CD4-positive, CD25-positive, alpha-beta regulatory T cell (primary cell): ENCODE data around the gene TCN1. TPM values are rescaled to one million over a fixed set of nuclear protein-coding genes. Genes with fewer than 3 reads are reported as not detected.

Source experiments
- ATAC-seq, 2 donors: fragments of 150-1000 bp; cut with Tn5 transposase; one replicate each; pipeline ENCODE4 v1.10.0; 2021; ENCODE audit warnings: low read depth in 2 of 2, moderate number of reproducible peaks in 2 of 2, moderate library complexity in 1 of 2
- DNase-seq, 3 donors: peaks; one replicate each; pipeline versions ENCODE4 v3.0.0 to v3.0.0-alpha.2; 2012 to 2022; ENCODE audit warnings: mixed read lengths in 1 of 3
- H3K27ac ChIP-seq: one replicate; pipeline ENCODE4 v1.7.0; 2013; ENCODE audit warnings: mild to moderate bottlenecking, low read length; ENCODE audit not compliant: insufficient read depth, poor library complexity, severe bottlenecking
- H3K27me3 ChIP-seq: one replicate; pipeline ENCODE4 v1.7.0; 2013; ENCODE audit warnings: low read length; ENCODE audit not compliant: control insufficient read depth, insufficient read depth
- H3K36me3 ChIP-seq: one replicate; pipeline ENCODE4 v1.7.0; 2013; ENCODE audit warnings: mild to moderate bottlenecking, low read length, moderate library complexity; ENCODE audit not compliant: control insufficient read depth, insufficient read depth
- H3K4me1 ChIP-seq: 2 replicates; pipeline ENCODE4 v1.7.0; 2013; ENCODE audit warnings: mild to moderate bottlenecking, low read length; ENCODE audit not compliant: insufficient read depth, control insufficient read depth, poor library complexity, severe bottlenecking
- H3K4me3 ChIP-seq: one replicate; pipeline ENCODE4 v1.7.0; 2013; ENCODE audit warnings: low read depth, mild to moderate bottlenecking, low read length, moderate library complexity
- H3K9me3 ChIP-seq, 2 experiments: 1 replicate in 1 of 2; 2 replicates in 1 of 2; pipeline ENCODE4 v1.7.0; 2013; ENCODE audit warnings: low read length in 2 of 2, mild to moderate bottlenecking in 1 of 2, moderate library complexity in 1 of 2; ENCODE audit not compliant: control insufficient read depth in 2 of 2
- H3K27ac Mint-ChIP-seq, 3 donors: one replicate each; pipeline ENCODE4 v1.8.0; 2020 to 2022; ENCODE audit warnings: mild to moderate bottlenecking in 3 of 3, mixed read lengths in 3 of 3, moderate library complexity in 2 of 3
- H3K27me3 Mint-ChIP-seq: one replicate; pipeline ENCODE4 v1.8.0; 2022; ENCODE audit warnings: mild to moderate bottlenecking, mixed read lengths
- H3K36me3 Mint-ChIP-seq: one replicate; pipeline ENCODE4 v1.8.0; 2020; ENCODE audit warnings: mixed read lengths
- H3K4me1 Mint-ChIP-seq, 4 donors: one replicate each; pipeline ENCODE4 v1.8.0; 2020 to 2022; ENCODE audit warnings: mixed read lengths in 4 of 4, mild to moderate bottlenecking in 1 of 4
- H3K4me3 Mint-ChIP-seq, 4 donors: one replicate each; pipeline ENCODE4 v1.8.0; 2020 to 2022; ENCODE audit warnings: mild to moderate bottlenecking in 4 of 4, mixed read lengths in 4 of 4, moderate library complexity in 3 of 4
- H3K9me3 Mint-ChIP-seq, 7 donors: one replicate each; pipeline ENCODE4 v1.8.0; 2020 to 2022; ENCODE audit warnings: mixed read lengths in 7 of 7, mild to moderate bottlenecking in 3 of 7, moderate library complexity in 2 of 7
- polyA plus RNA-seq, 4 donors: library from polyadenylated mRNA; unstranded; fragments of 300-500 nt; fragmentation: Illumina TruSeq; gene quantifications; one replicate each; pipeline ENCODE4 v1.2.3, GENCODE V29; 2021
- total RNA-seq: library from RNA; stranded (reverse); gene quantifications from one replicate; pipeline ENCODE4 v1.2.3, GENCODE V29; 2022

The TCN1 gene
- total and polyA plus RNA-seq, 5 donors from 2014 or later = 0.31 to 1.0 TPM; not detected in 3

GRCh38 chr11:59807047-59807610 is 59.2 kb downstream of the TCN1 start:
- peaks cover 28% of the 10 kb centered on the region for H3K36me3 ChIP-seq
- H3K27ac ChIP-seq = no peak overlapping the region
- peaks cover 11% of the 10 kb centered on the region for H3K27me3 Mint-ChIP-seq
- peaks cover 14% of the 10 kb centered on the region for H3K4me1 ChIP-seq
- no peaks in the 10 kb centered on the region for H3K27me3 ChIP-seq
- DNase-seq (no peak), ATAC-seq (no peak)
- H3K36me3 Mint-ChIP-seq = peaks cover 17% of the 10 kb centered on the region
- peak overlapping the region in 1 of 4 donors; percentile 63 for H3K4me3 Mint-ChIP-seq
- no peaks in the 10 kb centered on the region for H3K9me3 ChIP-seq
- H3K4me1 Mint-ChIP-seq = peaks cover 11 to 23% (median 17%) of the 10 kb centered on the region in 4 donors
- H3K27ac Mint-ChIP-seq = no peak overlapping the region
- peaks cover 0 to 2% (median 0%) of the 10 kb centered on the region in 7 donors for H3K9me3 Mint-ChIP-seq
- no peak overlapping the region for H3K4me3 ChIP-seq

DNA sequence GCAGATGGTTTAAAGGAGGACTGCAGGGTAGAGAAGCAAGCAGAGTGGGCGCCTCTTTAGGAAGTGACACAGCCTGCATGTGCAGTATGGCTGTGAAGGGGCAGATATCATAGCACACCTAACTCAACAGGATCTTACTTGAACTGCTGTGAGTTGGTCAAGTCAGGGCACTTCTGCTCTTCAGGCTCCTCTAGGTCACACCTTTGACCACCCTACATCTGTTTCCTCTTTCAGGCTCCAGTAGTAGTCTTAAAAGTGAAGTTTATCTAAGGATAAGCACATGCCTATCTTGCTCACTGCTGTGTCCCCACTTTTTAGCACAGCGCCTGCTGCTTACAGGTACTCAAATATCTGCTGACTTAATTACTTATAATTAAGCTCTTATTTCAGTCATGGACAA is 62.2 kb downstream of the TCN1 start:
- ATAC-seq (no peak), DNase-seq (no peak)
- Mint-ChIP-seq H3K27ac (peak overlapping the region in 1 of 3 donors; percentile 45), H3K36me3 (peaks cover 17% of the 10 kb centered on the region), H3K4me1 (peaks cover 0 to 4% (median 3%) of the 10 kb centered on the region in 4 donors), H3K27me3 (no peaks in the 10 kb centered on the region), H3K9me3 (no peaks in the 10 kb centered on the region), H3K4me3 (no peak overlapping the region)
- H3K9me3 ChIP-seq = no peaks in the 10 kb centered on the region
- H3K36me3 ChIP-seq = peaks cover 28% of the 10 kb centered on the region
- H3K4me1 ChIP-seq = peaks cover under 1% of the 10 kb centered on the region
- no peak overlapping the region for H3K27ac ChIP-seq
- no peaks in the 10 kb centered on the region for H3K27me3 ChIP-seq
- H3K4me3 ChIP-seq = no peak overlapping the region

Other genes starting within 250 kb of the TCN1 start
- gene PATL1, start 197.4 kb downstream of the TCN1 start, total RNA-seq = 63.3 TPM
- 1 to 10 TPM; 4.6 to 5.8 (median 5.3) TPM for gene PATL1, start 197.4 kb downstream of the TCN1 start, polyA plus RNA-seq
- gene OR10V1, start 152.6 kb downstream of the TCN1 start, total RNA-seq = not detected
- gene OR10V1, start 152.6 kb downstream of the TCN1 start, polyA plus RNA-seq = not detected
- gene STX3, start 111.1 kb downstream of the TCN1 start, total RNA-seq = 3.1 TPM
- 1 to 10 TPM in 2 of 4 donors, under 1 TPM in 2; 0.44 to 2.8 (median 1.3) TPM for gene STX3, start 111.1 kb downstream of the TCN1 start, polyA plus RNA-seq
- 26.9 TPM for gene MRPL16, start 55.7 kb downstream of the TCN1 start, total RNA-seq
- gene MRPL16, start 55.7 kb downstream of the TCN1 start, polyA plus RNA-seq = 10 to 100 TPM; 82.5 to 97.1 (median 91.3) TPM
- gene CBLIF, start 21.0 kb downstream of the TCN1 start, total RNA-seq = not detected
- not detected for gene CBLIF, start 21.0 kb downstream of the TCN1 start, polyA plus RNA-seq
- not detected for gene OOSP3, start 12.3 kb upstream of the TCN1 start, total RNA-seq
- gene OOSP3, start 12.3 kb upstream of the TCN1 start, polyA plus RNA-seq = not detected
- not detected for gene OOSP1, start 71.9 kb upstream of the TCN1 start, total RNA-seq
- not detected for gene OOSP1, start 71.9 kb upstream of the TCN1 start, polyA plus RNA-seq
- gene OOSP4A, start 97.5 kb upstream of the TCN1 start, total RNA-seq = not detected
- not detected for gene OOSP4A, start 97.5 kb upstream of the TCN1 start, polyA plus RNA-seq
- not detected for gene OOSP4B, start 150.7 kb upstream of the TCN1 start, total RNA-seq
- not detected for gene OOSP4B, start 150.7 kb upstream of the TCN1 start, polyA plus RNA-seq
- gene OOSP2, start 173.9 kb upstream of the TCN1 start, total RNA-seq = not detected
- gene OOSP2, start 173.9 kb upstream of the TCN1 start, polyA plus RNA-seq = not detected
- gene MS4A3, start 190.2 kb upstream of the TCN1 start, total RNA-seq = 0.79 TPM
- not detected for gene MS4A3, start 190.2 kb upstream of the TCN1 start, polyA plus RNA-seq
- 0.37 TPM for gene MS4A2, start 222.2 kb upstream of the TCN1 start, total RNA-seq
- gene MS4A2, start 222.2 kb upstream of the TCN1 start, polyA plus RNA-seq = not detected